Measurements from ENCODE around the gene AIFM3. TPM values are rescaled to one million over a fixed set of nuclear protein-coding genes. Genes with fewer than 3 reads are reported as not detected.

Gene AIFM3
- total and polyA plus RNA-seq, 2 of the 13 experiments (the other 11 are each of a cell fraction or from before 2014, with no cell fraction given), result 9.0 to 15.3 TPM

- no peak for TF ChIP-seq ATF6 (CRISPR knock-in tag; conservative IDR thresholded peaks at IDR 0.05)
- no peak for TF ChIP-seq ZBTB2 (CRISPR knock-in tag; IDR thresholded peaks at IDR 0.05; ENCODE audit: low read depth)
- no peak for TF ChIP-seq ARNT (IDR thresholded peaks at IDR 0.05)
- no peak for TF ChIP-seq KLF11 (CRISPR knock-in tag; IDR thresholded peaks at IDR 0.05)
- TF ChIP-seq E2F5 (CRISPR knock-in tag; conservative IDR thresholded peaks at IDR 0.05), result no peak
- TF ChIP-seq ATF5 (CRISPR knock-in tag; IDR thresholded peaks at IDR 0.05; ENCODE audit: low read depth), result no peak
- no peak for TF ChIP-seq CBFB (CRISPR knock-in tag; IDR thresholded peaks at IDR 0.05)
- TF ChIP-seq RBM39 (IDR thresholded peaks at IDR 0.05; ENCODE audit: low read depth, low read length, poor library complexity, severe bottlenecking), result no peak
- no peak for TF ChIP-seq ISL2 (CRISPR knock-in tag; IDR thresholded peaks at IDR 0.05)
- no peak for TF ChIP-seq PCBP2 (optimal IDR thresholded peaks at IDR 0.05; ENCODE audit: low read depth, low read length, poor library complexity, severe bottlenecking)
- no peak for TF ChIP-seq ETV6 (CRISPR knock-in tag; conservative IDR thresholded peaks at IDR 0.05)
- TF ChIP-seq HBP1 (CRISPR knock-in tag; IDR thresholded peaks at IDR 0.05; ENCODE audit: low read depth), result no peak; the same call in 1 of the 2 replicates
- TF ChIP-seq HDAC2 (CRISPR knock-in tag; IDR thresholded peaks at IDR 0.05), result peak; percentile 47; the same call in 1 of the 2 replicates
- TF ChIP-seq KDM6A (CRISPR knock-in tag; IDR thresholded peaks at IDR 0.05; ENCODE audit: low read depth), result no peak
- no peak for TF ChIP-seq RFX3 (CRISPR knock-in tag; IDR thresholded peaks at IDR 0.05)
- TF ChIP-seq PAF1 (CRISPR knock-in tag; IDR thresholded peaks at IDR 0.05), result no peak
- TF ChIP-seq ZNF569 (CRISPR knock-in tag; IDR thresholded peaks at IDR 0.05; ENCODE audit: borderline replicate concordance), result no peak
- TF ChIP-seq REPIN1 (CRISPR knock-in tag; IDR thresholded peaks at IDR 0.05; ENCODE audit: borderline replicate concordance, low read depth), result no peak
- TF ChIP-seq GLMP (CRISPR knock-in tag; IDR thresholded peaks at IDR 0.05; ENCODE audit: borderline replicate concordance), result no peak
- TF ChIP-seq TRAFD1 (CRISPR knock-in tag; IDR thresholded peaks at IDR 0.05; ENCODE audit: borderline replicate concordance), result no peak
Observed at GRCh38 chr22:20953668-20954500, 13.2 kb upstream of the AIFM3 start (continued).
